Hepatocyte (in vitro differentiated cells): ENCODE data around the gene MRPL46. TPM values are rescaled to one million over a fixed set of nuclear protein-coding genes. Genes with fewer than 3 reads are reported as not detected.

Experiments
- DNase-seq: peaks from one replicate; pipeline ENCODE4 v3.0.0-alpha.2; 2016; ENCODE audit warnings: low spot score
- H2AFZ ChIP-seq: fragments of 200-600 bp; sonication (generic); 2 replicates; pipeline ENCODE4 v1.6.0; 2016; ENCODE audit warnings: antibody characterized with exemption, mild to moderate bottlenecking
- H3K27ac ChIP-seq: fragments of 200-600 bp; sonication (generic); 2 replicates; pipeline ENCODE4 v1.5.1; 2016; ENCODE audit warnings: mild to moderate bottlenecking
- H3K27me3 ChIP-seq: fragments of 200-600 bp; sonication (generic); 2 replicates; pipeline ENCODE4 v1.6.1; 2016
- H3K36me3 ChIP-seq: fragments of 200-600 bp; sonication (generic); replicated peaks from 2 replicates; pipeline ENCODE4 v1.5.1; 2016; ENCODE audit warnings: low read depth; ENCODE audit not compliant: insufficient read depth
- H3K4me1 ChIP-seq: fragments of 200-600 bp; sonication (generic); 2 replicates; pipeline ENCODE4 v1.5.1; 2016; ENCODE audit warnings: mild to moderate bottlenecking, moderate library complexity; ENCODE audit not compliant: insufficient read depth
- H3K4me2 ChIP-seq: fragments of 200-600 bp; sonication (generic); 2 replicates; pipeline ENCODE4 v1.6.0; 2016
- H3K4me3 ChIP-seq: fragments of 200-600 bp; sonication (generic); 2 replicates; pipeline ENCODE4 v1.5.1; 2016; ENCODE audit warnings: mild to moderate bottlenecking
- H3K79me2 ChIP-seq: fragments of 200-600 bp; sonication (generic); 2 replicates; pipeline ENCODE4 v1.6.0; 2017; ENCODE audit warnings: mild to moderate bottlenecking
- H3K9me2 ChIP-seq: fragments of 200-600 bp; sonication (generic); replicated peaks from 2 replicates; pipeline ENCODE4 v1.6.0; 2017; ENCODE audit warnings: mild to moderate bottlenecking; ENCODE audit not compliant: insufficient read depth
- H3K9me3 ChIP-seq: fragments of 200-600 bp; sonication (generic); 2 replicates; pipeline ENCODE4 v1.5.1; 2016; ENCODE audit warnings: low read depth, mild to moderate bottlenecking
- H4K20me1 ChIP-seq: fragments of 200-600 bp; sonication (generic); 2 replicates; pipeline ENCODE4 v1.6.0; 2016; ENCODE audit warnings: mild to moderate bottlenecking; ENCODE audit not compliant: insufficient read depth, poor library complexity, severe bottlenecking
- CTCF ChIP-seq: fragments of 200-600 bp; sonication (generic); IDR thresholded peaks from 2 replicates; pipeline ENCODE4 v1.5.1; 2016; ENCODE audit warnings: antibody characterized with exemption, mild to moderate bottlenecking; ENCODE audit not compliant: poor library complexity
- EZH2 ChIP-seq: fragments of 200-600 bp; sonication (generic); IDR thresholded peaks from 2 replicates; pipeline ENCODE4 v1.6.1; 2016; ENCODE audit warnings: antibody characterized with exemption, mild to moderate bottlenecking, borderline replicate concordance
- EZH2phosphoT487 ChIP-seq: fragments of 200-600 bp; sonication (generic); IDR thresholded peaks from one replicate; pipeline ENCODE4 v1.6.1; 2018; ENCODE audit warnings: antibody characterized with exemption, mild to moderate bottlenecking, low read depth, moderate library complexity; ENCODE audit not compliant: unreplicated experiment, severe bottlenecking
- WGBS: methylation state at CpG from one replicate; pipeline ENCODE4 v1.1.6; 2016; ENCODE audit warnings: low lambda C conversion rate; ENCODE audit errors: missing lambda C conversion rate; 5-methylcytosine and 5-hydroxymethylcytosine counted together
- polyA plus RNA-seq: library from polyadenylated mRNA; unstranded; fragments of >200 nt; fragmentation: Nextera tagmentation; extraction: Ambion mirVana; gene quantifications from 2 replicates; pipeline ENCODE4 v1.2.1, GENCODE V29; 2016
- total RNA-seq: library from RNA; depleted of rRNA; stranded (reverse); fragments of >200 nt; gene quantifications from 2 replicates; pipeline ENCODE4 v1.2.3, GENCODE V29; 2014

The MRPL46 gene
- total and polyA plus RNA-seq, 2 experiments from 2014 or later: 29.0 to 40.9 TPM

- no peaks in the 10 kb centered on the region for H3K79me2 ChIP-seq
- TF ChIP-seq EZH2 (no peak), EZH2phosphoT487 (no peak), CTCF (no peak)
- WGBS: 79% methylated on average over 3 of the region's 3 CpGs
- no peaks in the 10 kb centered on the region for H3K36me3 ChIP-seq
- no peaks in the 10 kb centered on the region for H4K20me1 ChIP-seq
- no peak for DNase-seq
- H3K9me2 ChIP-seq: no peaks in the 10 kb centered on the region
- H3K27ac ChIP-seq: peak overlapping the region; percentile 57
- H3K4me3 ChIP-seq: no peak overlapping the region
- peaks cover 5% of the 10 kb centered on the region for H3K4me1 ChIP-seq
- H3K27me3 ChIP-seq: no peaks in the 10 kb centered on the region
- H2AFZ ChIP-seq: no peak overlapping the region
- H3K9me3 ChIP-seq: no peaks in the 10 kb centered on the region
- H3K4me2 ChIP-seq: no peak overlapping the region
Observed at GRCh38 chr15:88512078-88512477, 44.9 kb upstream of the MRPL46 start.

GRCh38 chr15:88511161-88511560 is 44.0 kb upstream of the MRPL46 start:
- Histone ChIP-seq H3K79me2 (no peaks in the 10 kb centered on the region), H3K27me3 (no peaks in the 10 kb centered on the region), H3K36me3 (no peaks in the 10 kb centered on the region), H3K27ac (no peak overlapping the region), H3K4me2 (no peak overlapping the region), H4K20me1 (no peaks in the 10 kb centered on the region), H2AFZ (no peak overlapping the region), H3K9me3 (no peaks in the 10 kb centered on the region), H3K4me1 (peaks cover 5% of the 10 kb centered on the region), H3K9me2 (no peaks in the 10 kb centered on the region), H3K4me3 (no peak overlapping the region)
- WGBS: 100% methylated on average over 2 of the region's 2 CpGs
- TF ChIP-seq EZH2phosphoT487: no peak
- TF ChIP-seq CTCF: no peak
- no peak for TF ChIP-seq EZH2
- no peak for DNase-seq

GRCh38 chr15:88509964-88510363 is 42.8 kb upstream of the MRPL46 start:
- Histone ChIP-seq H3K79me2 (no peaks in the 10 kb centered on the region), H3K4me2 (no peak overlapping the region), H4K20me1 (no peaks in the 10 kb centered on the region), H3K36me3 (no peaks in the 10 kb centered on the region), H3K9me3 (no peaks in the 10 kb centered on the region), H3K27ac (no peak overlapping the region), H3K4me1 (peaks cover 5% of the 10 kb centered on the region), H3K27me3 (no peaks in the 10 kb centered on the region), H3K4me3 (no peak overlapping the region), H2AFZ (no peak overlapping the region), H3K9me2 (no peaks in the 10 kb centered on the region)
- TF ChIP-seq EZH2: no peak
- TF ChIP-seq EZH2phosphoT487: no peak
- TF ChIP-seq CTCF: no peak
- DNase-seq: no peak

- no peak overlapping the region for H3K4me2 ChIP-seq
- TF ChIP-seq EZH2phosphoT487 (no peak), CTCF (no peak), EZH2 (no peak)
- 98% methylated on average over 4 of the region's 4 CpGs for WGBS
- H3K9me3 ChIP-seq: no peaks in the 10 kb centered on the region
- no peaks in the 10 kb centered on the region for H3K27me3 ChIP-seq
- no peak overlapping the region for H3K4me3 ChIP-seq
- H3K4me1 ChIP-seq: peaks cover 5% of the 10 kb centered on the region
- H4K20me1 ChIP-seq: no peaks in the 10 kb centered on the region
- H3K79me2 ChIP-seq: no peaks in the 10 kb centered on the region
- no peak overlapping the region for H2AFZ ChIP-seq
- no peak overlapping the region for H3K27ac ChIP-seq
- DNase-seq: no peak
- no peaks in the 10 kb centered on the region for H3K9me2 ChIP-seq
- no peaks in the 10 kb centered on the region for H3K36me3 ChIP-seq
Observed at GRCh38 chr15:88509321-88509720, 42.1 kb upstream of the MRPL46 start.
